ENCODE data around the gene C12orf75. TPM values are rescaled to one million over a fixed set of nuclear protein-coding genes. Genes with fewer than 3 reads are reported as not detected.

Gene C12orf75
- total and polyA plus RNA-seq, 2 of the 13 experiments (the other 11 are each of a cell fraction or from before 2014, with no cell fraction given), result 16.1 to 19.8 TPM

- TF ChIP-seq GMEB1 (CRISPR knock-in tag; IDR thresholded peaks at IDR 0.05; ENCODE audit: borderline replicate concordance), result no peak
- no peak for TF ChIP-seq ZNF75D (CRISPR knock-in tag; IDR thresholded peaks at IDR 0.05; ENCODE audit: borderline replicate concordance)
Measured at GRCh38 chr12:105393587-105393986, 63.1 kb downstream of the C12orf75 start (continued).

GRCh38 chr12:105396024-105396423, 65.5 kb downstream of the C12orf75 start:
- POLR2A ChIA-PET, result interaction anchor here (0.6 kb wide), 1 partner anchor 257 kb away, joined by 3 read pairs; no protein-coding TSS in a partner anchor
- Histone ChIP-seq H3K36me3 (replicated peaks in 1 of 2; ENCODE audit: control insufficient read depth in 1 of 2, insufficient read depth in 2 of 2, low read length in 2 of 2) (no peaks in the 10 kb centered on the region), H3K9ac (ENCODE audit: insufficient read depth, low read depth, low read length) (no peak overlapping the region), H3K4me1 (ENCODE audit: insufficient read depth, low read length) (peaks cover 12% of the 10 kb centered on the region), H3K4me3 (replicated peaks in 1 of 3; ENCODE audit: insufficient read depth in 1 of 3, low read depth in 2 of 3, low read length in 3 of 3) (no peak overlapping the region), H4K20me1 (ENCODE audit: insufficient read depth, low read length) (no peaks in the 10 kb centered on the region), H3K9me3 (ENCODE audit: low read length) (peaks cover 11% of the 10 kb centered on the region; the same call in 1 of the 2 replicates), H3K27ac (ENCODE audit: extremely low read length, insufficient read depth, low read length) (no peak overlapping the region), H3K27me3 (ENCODE audit: control insufficient read depth in 1 of 2, insufficient read depth in 2 of 2, low read length in 2 of 2) (no peaks in the 10 kb centered on the region), H2AFZ (ENCODE audit: low read length) (no peak overlapping the region), H3K79me2 (ENCODE audit: insufficient read depth, low read length) (no peaks in the 10 kb centered on the region), H3K4me2 (ENCODE audit: low read depth, low read length) (no peak overlapping the region)
- WGBS (ENCODE audit: low lambda C conversion rate), result 100% methylated on average over 1 of the region's 1 CpG
- intact Hi-C loops (cut with micrococcal nuclease; ENCODE audit: unreplicated experiment) (no loop called here), in situ Hi-C loops (cut with HindIII; ENCODE audit: extremely low pct_ligation_motif_present, low pct_unique_long_range_greater_than_20kb) (loop anchor here (25.0 kb wide), 1 partner anchor 409 kb away; the partner anchor contains the start of gene NOPCHAP1)
- ATAC-seq (no peak), FAIRE-seq (no peak), DNase-seq (ENCODE audit: low spot score) (no peak)
- CTCF ChIA-PET (ENCODE audit: low intra/inter-chr PET ratio, low total read pairs), result no interaction called here
- BruUV-seq (replicated peaks), result no TSS peak
- TF ChIP-seq PHF8 (CRISPR knock-in tag; IDR thresholded peaks at IDR 0.05), result no peak
- no peak for TF ChIP-seq ZNF276 (CRISPR knock-in tag; IDR thresholded peaks at IDR 0.05; ENCODE audit: low read depth)
- TF ChIP-seq SIX4 (CRISPR knock-in tag; IDR thresholded peaks at IDR 0.05), result no peak
- no peak for TF ChIP-seq IKZF5 (CRISPR knock-in tag; IDR thresholded peaks at IDR 0.05)
- TF ChIP-seq HNRNPUL1 (IDR thresholded peaks at IDR 0.05; ENCODE audit: low read depth, low read length), result no peak
- no peak for TF ChIP-seq ZBTB4 (CRISPR knock-in tag; IDR thresholded peaks at IDR 0.05; ENCODE audit: borderline replicate concordance)
- TF ChIP-seq MAFG (CRISPR knock-in tag; IDR thresholded peaks at IDR 0.05), result no peak
- TF ChIP-seq BORCS8-MEF2B (CRISPR knock-in tag; IDR thresholded peaks at IDR 0.05), result no peak
- no peak for TF ChIP-seq MXD1 (CRISPR knock-in tag; IDR thresholded peaks at IDR 0.05)
- TF ChIP-seq ZNF446 (CRISPR knock-in tag; IDR thresholded peaks at IDR 0.05), result no peak

Data from HepG2 (cell line).